Measurements from ENCODE around the gene INPP5A. TPM values are rescaled to one million over a fixed set of nuclear protein-coding genes. Genes with fewer than 3 reads are reported as not detected.
A peak's percentile ranks its signal among the peaks of the same experiment; 100 is the strongest.

INPP5A gene
- total and polyA plus RNA-seq, 5 donors from 2014 or later: 0.66 to 21.3 (median 1.0) TPM

DNA sequence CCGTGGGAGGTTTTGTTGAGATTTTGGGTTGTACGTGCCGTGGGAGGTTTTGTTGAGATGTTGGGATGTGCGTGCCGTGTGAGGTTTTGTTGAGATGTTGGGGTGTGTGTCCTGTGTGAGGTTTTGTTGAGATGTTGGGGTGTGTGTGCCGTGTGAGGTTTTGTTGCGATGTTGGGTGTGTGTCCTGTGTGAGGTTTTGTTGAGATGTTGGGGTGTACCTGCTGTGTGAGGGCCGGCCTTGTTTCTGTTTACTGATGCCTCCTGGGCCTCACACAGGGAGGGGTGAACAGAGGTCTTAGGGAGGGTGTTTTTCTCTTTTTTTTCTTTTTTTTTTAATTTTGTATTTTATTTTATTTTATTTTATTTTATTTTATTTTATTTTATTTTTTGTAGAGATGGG is 36.7 kb downstream of the INPP5A start:
- Histone ChIP-seq H3K27ac (ENCODE audit: insufficient read depth, low read length, poor library complexity, severe bottlenecking) (no peak overlapping the region), H3K4me1 (ENCODE audit: control insufficient read depth, insufficient read depth, low read length, poor library complexity, severe bottlenecking) (peaks cover 25% of the 10 kb centered on the region), H3K9me3 (ENCODE audit: control insufficient read depth in 2 of 2, low read length in 2 of 2) (no peaks in the 10 kb centered on the region), H3K36me3 (ENCODE audit: control insufficient read depth, insufficient read depth, low read length) (no peaks in the 10 kb centered on the region), H3K27me3 (ENCODE audit: control insufficient read depth, insufficient read depth, low read length) (no peaks in the 10 kb centered on the region), H3K4me3 (ENCODE audit: low read depth, low read length) (no peak overlapping the region)
- DNase-seq (no peak), ATAC-seq (ENCODE audit: low read depth in 2 of 2) (no peak)
- H3K27ac Mint-ChIP-seq: no peak overlapping the region
- peaks cover 0 to 50% (median 17%) of the 10 kb centered on the region in 4 donors for H3K4me1 Mint-ChIP-seq
- no peaks in the 10 kb centered on the region for H3K9me3 Mint-ChIP-seq
- H3K27me3 Mint-ChIP-seq: no peaks in the 10 kb centered on the region
- H3K36me3 Mint-ChIP-seq: no peaks in the 10 kb centered on the region
- no peak overlapping the region for H3K4me3 Mint-ChIP-seq

DNA sequence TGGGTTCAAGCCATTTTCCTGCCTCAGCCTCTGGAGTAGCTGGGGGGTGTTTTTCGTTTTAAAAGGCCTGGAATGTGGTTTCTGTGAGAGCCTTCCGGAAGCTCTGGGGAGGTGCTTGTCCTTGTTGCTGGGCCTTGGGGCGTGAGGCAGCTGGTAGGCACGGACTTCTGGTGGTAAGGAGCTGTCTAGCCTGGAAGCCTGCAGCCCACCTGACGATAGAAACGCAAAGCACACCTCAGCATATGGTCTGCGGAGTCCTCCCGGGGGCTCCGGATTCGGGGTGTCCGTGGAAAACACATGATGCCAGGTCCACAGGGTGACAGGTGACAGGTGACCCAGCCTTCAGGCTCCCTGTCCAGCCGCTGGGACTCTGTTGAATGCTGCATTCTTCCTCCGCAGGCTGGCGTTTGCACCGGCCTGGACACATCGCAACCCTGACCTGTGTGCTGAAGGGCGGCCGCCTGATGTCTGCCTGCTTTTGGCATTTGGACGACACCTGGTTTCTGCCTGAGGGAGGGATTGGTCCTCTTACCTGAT is 37.3 kb downstream of the INPP5A start:
- Mint-ChIP-seq H3K4me3 (peak overlapping the region in 1 of 4 donors; percentile 41), H3K27ac (peak overlapping the region in 1 of 3 donors; percentile 71), H3K4me1 (peaks cover 0 to 55% (median 17%) of the 10 kb centered on the region in 4 donors), H3K9me3 (no peaks in the 10 kb centered on the region), H3K27me3 (no peaks in the 10 kb centered on the region), H3K36me3 (no peaks in the 10 kb centered on the region)
- H3K9me3 ChIP-seq (ENCODE audit: control insufficient read depth in 2 of 2, low read length in 2 of 2): no peaks in the 10 kb centered on the region
- no peak overlapping the region for H3K4me3 ChIP-seq (ENCODE audit: low read depth, low read length)
- H3K27ac ChIP-seq (ENCODE audit: insufficient read depth, low read length, poor library complexity, severe bottlenecking): no peak overlapping the region
- H3K4me1 ChIP-seq (ENCODE audit: control insufficient read depth, insufficient read depth, low read length, poor library complexity, severe bottlenecking): peaks cover 25% of the 10 kb centered on the region
- no peaks in the 10 kb centered on the region for H3K36me3 ChIP-seq (ENCODE audit: control insufficient read depth, insufficient read depth, low read length)
- no peaks in the 10 kb centered on the region for H3K27me3 ChIP-seq (ENCODE audit: control insufficient read depth, insufficient read depth, low read length)
- ATAC-seq (ENCODE audit: low read depth in 2 of 2): no peak
- DNase-seq: no peak

DNA sequence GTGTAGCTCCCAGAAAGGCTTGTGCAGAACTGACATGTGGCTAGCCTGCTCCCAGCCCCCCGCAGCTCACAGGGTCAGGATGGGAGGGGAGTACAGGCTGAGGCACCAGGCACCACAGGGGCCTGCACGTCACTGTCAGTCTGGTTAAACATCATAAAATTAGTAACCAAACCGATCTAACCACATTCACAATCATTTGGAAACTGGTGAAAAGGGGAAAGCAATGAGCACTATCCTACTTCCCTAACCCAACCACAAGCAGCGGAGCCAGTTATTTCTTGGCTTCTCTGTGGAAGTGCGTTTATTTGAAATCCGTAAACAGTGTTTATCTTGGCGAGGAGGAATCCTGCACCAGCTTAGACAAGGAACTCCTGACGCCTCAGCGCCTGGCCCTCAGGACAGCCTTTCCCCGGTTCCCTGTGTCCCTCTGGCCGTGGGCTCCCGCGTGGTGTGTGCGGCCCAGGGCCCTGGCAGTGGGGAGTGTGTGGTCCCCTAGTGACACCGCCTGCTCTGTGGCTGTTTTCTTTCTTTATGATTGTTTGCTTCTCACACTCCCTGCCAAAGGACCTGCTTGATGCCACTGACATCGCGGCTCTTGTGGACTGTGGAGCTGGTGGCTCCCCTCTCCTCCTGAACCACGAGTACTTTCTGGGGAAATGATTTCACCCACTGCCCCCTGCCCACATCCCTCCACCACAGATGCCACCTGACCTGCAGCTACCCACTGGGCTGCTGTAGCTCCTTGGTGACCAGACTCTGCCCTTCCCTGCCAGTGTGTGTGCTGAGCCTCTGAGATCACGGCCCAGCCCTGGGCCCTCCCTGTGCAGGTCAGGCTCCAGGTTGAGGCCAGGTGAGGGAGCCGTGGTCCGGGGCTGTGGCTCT is 38.0 kb downstream of the INPP5A start:
- no peak overlapping the region for H3K4me3 ChIP-seq (ENCODE audit: low read depth, low read length)
- no peaks in the 10 kb centered on the region for H3K27me3 ChIP-seq (ENCODE audit: control insufficient read depth, insufficient read depth, low read length)
- no peaks in the 10 kb centered on the region for H3K9me3 ChIP-seq (ENCODE audit: control insufficient read depth in 2 of 2, low read length in 2 of 2)
- Mint-ChIP-seq H3K4me1 (peaks cover 0 to 53% (median 17%) of the 10 kb centered on the region in 4 donors), H3K36me3 (peaks cover 5% of the 10 kb centered on the region), H3K4me3 (peak overlapping the region in 1 of 4 donors; percentile 41), H3K27me3 (no peaks in the 10 kb centered on the region), H3K9me3 (no peaks in the 10 kb centered on the region), H3K27ac (peak overlapping the region; percentile 71 to 89 (median 71))
- no peaks in the 10 kb centered on the region for H3K36me3 ChIP-seq (ENCODE audit: control insufficient read depth, insufficient read depth, low read length)
- no peak overlapping the region for H3K27ac ChIP-seq (ENCODE audit: insufficient read depth, low read length, poor library complexity, severe bottlenecking)
- peaks cover 22% of the 10 kb centered on the region for H3K4me1 ChIP-seq (ENCODE audit: control insufficient read depth, insufficient read depth, low read length, poor library complexity, severe bottlenecking)
- ATAC-seq (ENCODE audit: low read depth in 2 of 2) (no peak), DNase-seq (no peak)

DNA sequence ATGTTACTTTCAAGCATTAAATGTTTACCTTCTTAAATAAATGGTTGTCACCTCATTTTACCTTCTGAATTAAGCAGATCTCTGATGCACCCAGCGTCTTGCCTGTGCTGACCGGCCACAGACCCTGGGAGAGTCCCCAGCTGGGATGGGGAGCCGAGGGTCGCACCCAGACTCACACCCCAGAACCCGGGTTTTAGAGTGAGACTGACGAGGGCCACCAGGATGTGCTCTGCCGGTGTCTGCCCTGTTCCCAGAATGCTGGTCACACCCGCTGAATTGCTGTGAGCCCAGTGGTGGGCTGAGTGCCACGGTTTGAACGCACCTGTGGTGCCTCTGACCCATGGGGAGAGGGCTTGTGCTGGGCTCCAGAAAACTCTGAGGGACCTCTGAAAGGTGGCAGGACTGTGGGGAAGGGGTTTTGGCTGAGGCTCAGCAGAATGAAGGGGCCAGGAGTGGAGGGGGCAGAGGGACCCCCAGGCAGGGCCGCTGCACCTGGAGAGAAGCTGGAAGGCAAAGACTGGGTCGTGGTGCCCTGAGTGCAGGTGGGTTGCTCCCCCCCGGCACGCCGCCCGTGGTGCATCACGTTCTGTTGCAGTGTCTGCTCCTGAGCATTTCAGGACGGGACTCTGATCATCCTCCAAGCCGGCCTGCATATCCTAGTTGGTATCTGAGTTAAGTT is 39.2 kb downstream of the INPP5A start:
- Histone ChIP-seq H3K27me3 (ENCODE audit: control insufficient read depth, insufficient read depth, low read length) (no peaks in the 10 kb centered on the region), H3K4me1 (ENCODE audit: control insufficient read depth, insufficient read depth, low read length, poor library complexity, severe bottlenecking) (peaks cover 12% of the 10 kb centered on the region), H3K9me3 (ENCODE audit: control insufficient read depth in 2 of 2, low read length in 2 of 2) (no peaks in the 10 kb centered on the region), H3K4me3 (ENCODE audit: low read depth, low read length) (no peak overlapping the region), H3K27ac (ENCODE audit: insufficient read depth, low read length, poor library complexity, severe bottlenecking) (no peak overlapping the region), H3K36me3 (ENCODE audit: control insufficient read depth, insufficient read depth, low read length) (no peaks in the 10 kb centered on the region)
- ATAC-seq (ENCODE audit: low read depth in 2 of 2) (no peak), DNase-seq (no peak)
- no peaks in the 10 kb centered on the region for H3K9me3 Mint-ChIP-seq
- no peak overlapping the region for H3K4me3 Mint-ChIP-seq
- peaks cover 0 to 61% (median 20%) of the 10 kb centered on the region in 4 donors for H3K4me1 Mint-ChIP-seq
- H3K27ac Mint-ChIP-seq: no peak overlapping the region
- H3K36me3 Mint-ChIP-seq: peaks cover 7% of the 10 kb centered on the region
- no peaks in the 10 kb centered on the region for H3K27me3 Mint-ChIP-seq

DNA sequence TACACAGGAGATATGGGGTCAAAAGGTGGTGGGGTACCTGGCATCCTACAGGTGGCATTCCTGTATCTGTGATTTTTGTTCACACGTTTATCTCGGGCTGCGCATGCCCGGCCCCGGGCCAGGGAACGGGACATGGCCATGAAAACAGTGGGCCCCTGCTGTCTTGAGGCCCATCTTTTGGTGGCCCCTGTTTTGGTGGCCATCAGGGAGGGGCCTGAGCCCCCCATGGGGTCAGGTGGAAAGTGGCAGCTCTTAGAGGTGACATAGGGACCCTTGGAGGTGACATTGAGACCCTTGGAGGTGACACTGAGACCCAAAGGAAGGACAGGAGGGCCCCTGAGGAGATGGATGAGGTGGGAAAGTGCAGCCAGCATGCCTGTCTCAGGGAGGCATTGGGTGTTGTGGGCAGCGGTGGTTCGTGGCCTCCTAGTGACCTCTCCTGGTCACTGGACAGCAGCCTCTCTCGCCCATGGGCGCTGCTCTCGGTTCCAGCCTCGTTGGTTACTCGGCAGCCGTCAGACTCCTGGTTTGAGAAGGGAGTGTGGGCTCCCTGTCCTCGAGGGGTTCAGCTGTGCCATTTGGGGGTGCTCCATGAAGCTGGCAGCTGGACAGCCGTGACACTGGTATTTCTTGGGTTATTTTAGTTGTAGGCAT is 39.9 kb downstream of the INPP5A start:
- H3K4me1 ChIP-seq (ENCODE audit: control insufficient read depth, insufficient read depth, low read length, poor library complexity, severe bottlenecking): peaks cover 5% of the 10 kb centered on the region
- Mint-ChIP-seq H3K27ac (peak overlapping the region in 1 of 3 donors; percentile 36), H3K27me3 (no peaks in the 10 kb centered on the region), H3K9me3 (no peaks in the 10 kb centered on the region), H3K36me3 (peaks cover 10% of the 10 kb centered on the region), H3K4me3 (no peak overlapping the region), H3K4me1 (peaks cover 0 to 64% (median 20%) of the 10 kb centered on the region in 4 donors)
- DNase-seq (no peak), ATAC-seq (ENCODE audit: low read depth in 2 of 2) (no peak)
- no peaks in the 10 kb centered on the region for H3K36me3 ChIP-seq (ENCODE audit: control insufficient read depth, insufficient read depth, low read length)
- no peak overlapping the region for H3K4me3 ChIP-seq (ENCODE audit: low read depth, low read length)
- no peaks in the 10 kb centered on the region for H3K9me3 ChIP-seq (ENCODE audit: control insufficient read depth in 2 of 2, low read length in 2 of 2)
- no peaks in the 10 kb centered on the region for H3K27me3 ChIP-seq (ENCODE audit: control insufficient read depth, insufficient read depth, low read length)
- no peak overlapping the region for H3K27ac ChIP-seq (ENCODE audit: insufficient read depth, low read length, poor library complexity, severe bottlenecking)

DNA sequence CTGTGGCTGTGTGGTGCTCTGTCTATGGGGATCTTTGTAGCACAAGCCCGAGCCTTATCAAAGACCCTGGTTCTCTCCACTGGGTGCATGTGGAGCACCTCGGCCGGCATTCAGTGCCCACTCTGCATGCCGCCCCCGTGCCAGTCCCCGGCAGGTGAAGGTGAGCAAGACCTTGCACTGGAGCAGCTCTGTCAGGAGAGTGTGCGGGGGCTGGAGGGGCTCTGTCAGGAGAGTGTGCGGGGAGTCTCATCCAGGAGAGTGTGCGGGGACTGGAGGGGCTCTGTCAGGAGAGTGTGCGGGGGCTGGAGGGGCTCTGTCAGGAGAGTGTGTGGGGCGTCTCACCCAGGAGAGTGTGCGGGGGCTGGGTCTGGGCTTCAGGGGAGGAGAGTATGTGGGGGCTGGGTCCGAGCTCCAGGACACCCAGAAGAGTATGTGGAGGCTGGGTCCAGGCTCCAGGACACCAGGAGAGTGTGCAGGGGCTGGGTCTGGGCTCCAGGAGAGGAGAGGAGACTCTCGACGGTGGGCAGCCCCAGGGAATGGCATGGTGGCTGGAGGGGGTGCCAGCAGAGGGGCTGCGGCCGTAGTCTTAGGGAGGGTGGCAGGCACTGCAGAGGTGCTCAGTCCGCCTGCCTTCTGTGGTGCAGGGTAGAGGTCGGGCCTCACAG is 40.8 kb downstream of the INPP5A start:
- Histone ChIP-seq H3K4me1 (ENCODE audit: control insufficient read depth, insufficient read depth, low read length, poor library complexity, severe bottlenecking) (peaks cover 3% of the 10 kb centered on the region), H3K27me3 (ENCODE audit: control insufficient read depth, insufficient read depth, low read length) (no peaks in the 10 kb centered on the region), H3K27ac (ENCODE audit: insufficient read depth, low read length, poor library complexity, severe bottlenecking) (no peak overlapping the region), H3K36me3 (ENCODE audit: control insufficient read depth, insufficient read depth, low read length) (no peaks in the 10 kb centered on the region), H3K4me3 (ENCODE audit: low read depth, low read length) (no peak overlapping the region), H3K9me3 (ENCODE audit: control insufficient read depth in 2 of 2, low read length in 2 of 2) (no peaks in the 10 kb centered on the region)
- DNase-seq (no peak), ATAC-seq (ENCODE audit: low read depth in 2 of 2) (no peak)
- peak overlapping the region in 1 of 4 donors; percentile 41 for H3K4me3 Mint-ChIP-seq
- no peaks in the 10 kb centered on the region for H3K27me3 Mint-ChIP-seq
- peaks cover 15% of the 10 kb centered on the region for H3K36me3 Mint-ChIP-seq
- H3K9me3 Mint-ChIP-seq: no peaks in the 10 kb centered on the region
- peaks cover 0 to 73% (median 28%) of the 10 kb centered on the region in 4 donors for H3K4me1 Mint-ChIP-seq
- peak overlapping the region in 1 of 3 donors; percentile 7 for H3K27ac Mint-ChIP-seq

Measured in CD4-positive, CD25-positive, alpha-beta regulatory T cell (primary cell).